PC-9 (cell line): ENCODE results near the gene DHODH.

Experiments
- EZH2 ChIP-seq: fragments of 200-600 bp; sonication (generic); IDR thresholded peaks from 2 replicates; pipeline ENCODE4 v1.8.0; 2017; ENCODE audit warnings: antibody characterized with exemption, low read depth
- TF ChIP-seq, protein P1 (sequence below): fragments of 200-600 bp; sonication (generic); conservative IDR thresholded peaks from 2 replicates; pipeline ENCODE4 v1.6.1; 2017; ENCODE audit warnings: mixed run types, antibody characterized with exemption, mild to moderate bottlenecking, moderate library complexity

DNA sequence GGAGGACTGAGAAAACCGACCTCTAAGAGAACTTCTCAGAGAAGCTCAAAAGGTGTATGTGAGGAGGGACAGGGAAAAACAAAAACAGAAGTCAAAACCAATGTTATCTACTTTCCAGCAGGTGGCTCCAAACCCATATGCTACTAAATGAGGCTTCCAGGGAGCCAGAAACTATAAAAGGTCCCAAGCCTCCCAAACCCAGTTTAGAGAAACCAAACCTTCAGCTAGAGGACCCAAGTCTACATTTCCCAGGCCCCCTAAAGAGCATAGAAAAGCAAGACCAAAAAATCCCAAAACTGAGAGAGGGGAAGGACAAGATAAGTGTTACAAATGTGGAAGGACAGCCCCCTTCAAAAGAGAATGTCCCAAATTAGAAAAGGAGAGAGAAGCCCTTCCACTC lies 58.2 kb downstream of the DHODH start:
- TF ChIP-seq, protein P1, sequence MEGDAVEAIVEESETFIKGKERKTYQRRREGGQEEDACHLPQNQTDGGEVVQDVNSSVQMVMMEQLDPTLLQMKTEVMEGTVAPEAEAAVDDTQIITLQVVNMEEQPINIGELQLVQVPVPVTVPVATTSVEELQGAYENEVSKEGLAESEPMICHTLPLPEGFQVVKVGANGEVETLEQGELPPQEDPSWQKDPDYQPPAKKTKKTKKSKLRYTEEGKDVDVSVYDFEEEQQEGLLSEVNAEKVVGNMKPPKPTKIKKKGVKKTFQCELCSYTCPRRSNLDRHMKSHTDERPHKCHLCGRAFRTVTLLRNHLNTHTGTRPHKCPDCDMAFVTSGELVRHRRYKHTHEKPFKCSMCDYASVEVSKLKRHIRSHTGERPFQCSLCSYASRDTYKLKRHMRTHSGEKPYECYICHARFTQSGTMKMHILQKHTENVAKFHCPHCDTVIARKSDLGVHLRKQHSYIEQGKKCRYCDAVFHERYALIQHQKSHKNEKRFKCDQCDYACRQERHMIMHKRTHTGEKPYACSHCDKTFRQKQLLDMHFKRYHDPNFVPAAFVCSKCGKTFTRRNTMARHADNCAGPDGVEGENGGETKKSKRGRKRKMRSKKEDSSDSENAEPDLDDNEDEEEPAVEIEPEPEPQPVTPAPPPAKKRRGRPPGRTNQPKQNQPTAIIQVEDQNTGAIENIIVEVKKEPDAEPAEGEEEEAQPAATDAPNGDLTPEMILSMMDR, result peak; percentile 74
- TF ChIP-seq EZH2, result no peak
